GM12878 (cell line): ENCODE results near the gene KIAA1328. TPM values are rescaled to one million over a fixed set of nuclear protein-coding genes. Genes with fewer than 3 reads are reported as not detected.

ENCODE experiments used
- ATAC-seq: fragments of 200-7000 bp; cut with Tn5 transposase; 3 replicates; pipeline ENCODE4 v1.9.1; 2020; ENCODE audit warnings: mild to moderate bottlenecking, moderate library complexity
- BruUV-seq: library from RNA; stranded (reverse); fragments of 400-500 nt; replicated peaks from 2 replicates; lab custom pipeline; 2021; lab: Mats Ljungman, UMichigan
- CTCF ChIA-PET: fragments of 300-600 bp; sonication (Branson Sonifier 250); formaldehyde crosslinking; extraction: SDS; loops from one replicate; lab custom pipeline; 2021; ENCODE audit warnings: inconsistent platforms; lab: Yijun Ruan, JAX
- POLR2A ChIA-PET: fragments of 350-600 bp; formaldehyde crosslinking; extraction: SDS; loops from one replicate; lab custom pipeline; 2021; ENCODE audit warnings: inconsistent platforms; lab: Charles Lee
- RAD21 ChIA-PET: fragments of 300-600 bp; sonication (Branson Sonifier 250); formaldehyde crosslinking; loops from one replicate; lab custom pipeline; 2023; ENCODE audit warnings: antibody characterized with exemption; ENCODE audit not compliant: unreplicated experiment; lab: Charles Lee
- SMC1A ChIA-PET: fragments of 300-600 bp; sonication (Branson Sonifier 250); formaldehyde crosslinking; loops from one replicate; lab custom pipeline; 2023; ENCODE audit not compliant: unreplicated experiment, uncharacterized antibody; lab: Charles Lee
- DNase-seq: peaks from one replicate; pipeline ENCODE4 v3.0.0-alpha.2; 2011; ENCODE audit warnings: low read depth, low spot score
- FAIRE-seq: peaks from 3 replicates; lab custom pipeline; 2011; peaks lifted over from hg19 to GRCh38; lab: Jason Lieb, UNC
- H2AFZ ChIP-seq: 2 replicates; pipeline ENCODE4 v1.6.0; 2011; ENCODE audit warnings: low read depth, low read length, control low read depth; ENCODE audit not compliant: control insufficient read depth
- H3K27ac ChIP-seq: 2 replicates; pipeline ENCODE4 v1.5.1; 2011; ENCODE audit warnings: control low read depth; ENCODE audit not compliant: control insufficient read depth, insufficient read depth
- H3K27me3 ChIP-seq, 2 experiments: replicated peaks in 1 of 2; 2 replicates each; pipeline versions ENCODE4 v1.6.0 to v1.6.1; 2011; ENCODE audit warnings: low read length in 1 of 2; ENCODE audit not compliant: control insufficient read depth in 2 of 2, insufficient read depth in 2 of 2
- H3K36me3 ChIP-seq, 2 experiments: 2 replicates each; pipeline ENCODE4 v1.5.1; 2011; ENCODE audit warnings: low read length in 1 of 2; ENCODE audit not compliant: control insufficient read depth in 2 of 2, insufficient read depth in 2 of 2
- H3K4me1 ChIP-seq: 2 replicates; pipeline ENCODE4 v1.6.1; 2011; ENCODE audit warnings: mild to moderate bottlenecking, low read length, moderate library complexity, mixed read lengths; ENCODE audit not compliant: control insufficient read depth, insufficient read depth
- H3K4me2 ChIP-seq: 2 replicates; pipeline ENCODE4 v1.6.0; 2011; ENCODE audit warnings: control low read depth; ENCODE audit not compliant: control insufficient read depth, insufficient read depth
- H3K4me3 ChIP-seq: fragments of 200-600 bp; sonication (generic); 2 replicates; pipeline ENCODE4 v1.5.1; 2016
- H3K79me2 ChIP-seq: 2 replicates; pipeline ENCODE4 v1.6.0; 2011; ENCODE audit warnings: low read length; ENCODE audit not compliant: control insufficient read depth, insufficient read depth
- H3K9ac ChIP-seq: 2 replicates; pipeline ENCODE4 v1.8.0; 2011; ENCODE audit warnings: low read length, control low read depth, mixed read lengths; ENCODE audit not compliant: control insufficient read depth, insufficient read depth
- H3K9me3 ChIP-seq: replicated peaks from 3 replicates; pipeline ENCODE4 v1.5.1; 2011; ENCODE audit warnings: mild to moderate bottlenecking, low read length; ENCODE audit not compliant: control insufficient read depth, insufficient read depth
- H4K20me1 ChIP-seq: 2 replicates; pipeline ENCODE4 v1.6.0; 2011; ENCODE audit not compliant: control insufficient read depth, insufficient read depth
- CREB1 ChIP-seq: IDR thresholded peaks from 2 replicates; pipeline ENCODE4 v1.6.1; 2012; ENCODE audit warnings: low read depth, mild to moderate bottlenecking, inconsistent platforms
- IRF4 ChIP-seq: IDR thresholded peaks from 2 replicates; pipeline ENCODE4 v1.6.1; 2011; ENCODE audit warnings: low read depth, low read length
- NR2C2 ChIP-seq: IDR thresholded peaks from 2 replicates; pipeline ENCODE4 v1.6.1; 2011; ENCODE audit warnings: borderline replicate concordance, low read depth; ENCODE audit not compliant: control insufficient read depth, insufficient read length
- PML ChIP-seq: IDR thresholded peaks from 2 replicates; pipeline ENCODE4 v1.6.1; 2012; ENCODE audit warnings: low read length, inconsistent platforms
- WRNIP1 ChIP-seq: IDR thresholded peaks from 2 replicates; pipeline ENCODE4 v1.6.1; 2011; ENCODE audit warnings: low read depth, low read length, improper control_type of control experiment, borderline replicate concordance
- ZNF384 ChIP-seq: IDR thresholded peaks from 2 replicates; pipeline ENCODE4 v1.6.1; 2012; ENCODE audit warnings: low read depth, mild to moderate bottlenecking, low read length, improper control_type of control experiment, borderline replicate concordance
- WGBS: methylation state at CpG from one replicate; pipeline ENCODE4 v1.1.6; 2016; ENCODE audit warnings: low lambda C conversion rate; ENCODE audit not compliant: insufficient replicate concordance, insufficient coverage; ENCODE audit errors: missing lambda C conversion rate; 5-methylcytosine and 5-hydroxymethylcytosine counted together
- in situ Hi-C: fragments of 300-500 bp; cut with MboI; formaldehyde crosslinking; loops from 9 replicates; pipeline ENCODE4 v1.14.3; 2018; ENCODE audit warnings: mixed read lengths
- intact Hi-C: fragments of 100-400 bp; cut with micrococcal nuclease; formaldehyde crosslinking; loops from one replicate; pipeline ENCODE4 v1.14.2; 2022; ENCODE audit not compliant: unreplicated experiment
- polyA plus RNA-seq, 11 experiments: library from polyadenylated mRNA; depleted of rRNA in 4 of 11; unstranded in 6 of 11; stranded (reverse) in 5 of 11; fragments of >200 nt; fragmentation: Nextera tagmentation in 4 of 11; fragmentation: Illumina TruSeq in 1 of 11; extraction: Ambion mirVana in 4 of 11; extraction: Trizol in 1 of 11; gene quantifications; 1 replicate in 1 of 11; 2 replicates in 10 of 11; pipeline versions ENCODE4 v1.2.1 to v1.2.3, GENCODE V29; 2011 to 2016; ENCODE audit warnings: inconsistent platforms in 2 of 11, missing spikeins in 2 of 11, low read depth in 1 of 11
- total RNA-seq, 4 experiments: library from RNA; depleted of rRNA in 3 of 4; stranded (reverse); fragments of >200 nt in 3 of 4; fragmentation: Illumina TruSeq in 1 of 4; extraction: Trizol in 1 of 4; gene quantifications; 2 replicates each; pipeline versions ENCODE4 v1.2.1 to v1.2.3, GENCODE V29; 2013 to 2021
- TF ChIP-seq, protein P1 (sequence below): fragments of 450-650 bp; IDR thresholded peaks from 2 replicates; pipeline ENCODE4 v1.6.1; 2017; ENCODE audit warnings: mild to moderate bottlenecking, moderate library complexity
- TF ChIP-seq, protein P2 (sequence below): fragments of 450-650 bp; IDR thresholded peaks from 2 replicates; pipeline ENCODE4 v1.6.1; 2017; ENCODE audit warnings: borderline replicate concordance

Gene KIAA1328
- total and polyA plus RNA-seq, 10 of the 15 experiments (the other 5 are each of a cell fraction or from before 2014, with no cell fraction given), result 3.1 to 7.1 (median 4.6) TPM

DNA sequence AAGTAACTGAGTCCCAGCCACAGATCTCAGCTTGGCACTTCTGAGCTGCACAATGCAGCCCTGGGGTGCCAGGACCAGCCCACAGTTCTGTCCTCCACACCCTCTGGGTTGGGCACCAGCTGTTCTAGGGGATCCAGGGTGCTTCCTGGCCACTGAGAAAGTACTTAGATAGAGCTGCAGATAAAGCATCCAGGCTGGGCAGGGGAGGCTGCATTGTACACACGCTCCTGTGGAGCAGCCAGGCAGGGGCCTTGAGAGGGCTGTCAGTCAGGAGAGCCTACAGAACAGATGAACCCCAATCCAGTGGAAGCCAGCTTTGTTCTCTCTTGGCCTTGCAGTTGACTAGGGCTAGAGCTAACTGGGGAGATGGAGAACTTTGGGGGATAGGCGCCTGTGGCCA lies 104.6 kb downstream of the KIAA1328 start (continued):
- TF ChIP-seq, protein P1, sequence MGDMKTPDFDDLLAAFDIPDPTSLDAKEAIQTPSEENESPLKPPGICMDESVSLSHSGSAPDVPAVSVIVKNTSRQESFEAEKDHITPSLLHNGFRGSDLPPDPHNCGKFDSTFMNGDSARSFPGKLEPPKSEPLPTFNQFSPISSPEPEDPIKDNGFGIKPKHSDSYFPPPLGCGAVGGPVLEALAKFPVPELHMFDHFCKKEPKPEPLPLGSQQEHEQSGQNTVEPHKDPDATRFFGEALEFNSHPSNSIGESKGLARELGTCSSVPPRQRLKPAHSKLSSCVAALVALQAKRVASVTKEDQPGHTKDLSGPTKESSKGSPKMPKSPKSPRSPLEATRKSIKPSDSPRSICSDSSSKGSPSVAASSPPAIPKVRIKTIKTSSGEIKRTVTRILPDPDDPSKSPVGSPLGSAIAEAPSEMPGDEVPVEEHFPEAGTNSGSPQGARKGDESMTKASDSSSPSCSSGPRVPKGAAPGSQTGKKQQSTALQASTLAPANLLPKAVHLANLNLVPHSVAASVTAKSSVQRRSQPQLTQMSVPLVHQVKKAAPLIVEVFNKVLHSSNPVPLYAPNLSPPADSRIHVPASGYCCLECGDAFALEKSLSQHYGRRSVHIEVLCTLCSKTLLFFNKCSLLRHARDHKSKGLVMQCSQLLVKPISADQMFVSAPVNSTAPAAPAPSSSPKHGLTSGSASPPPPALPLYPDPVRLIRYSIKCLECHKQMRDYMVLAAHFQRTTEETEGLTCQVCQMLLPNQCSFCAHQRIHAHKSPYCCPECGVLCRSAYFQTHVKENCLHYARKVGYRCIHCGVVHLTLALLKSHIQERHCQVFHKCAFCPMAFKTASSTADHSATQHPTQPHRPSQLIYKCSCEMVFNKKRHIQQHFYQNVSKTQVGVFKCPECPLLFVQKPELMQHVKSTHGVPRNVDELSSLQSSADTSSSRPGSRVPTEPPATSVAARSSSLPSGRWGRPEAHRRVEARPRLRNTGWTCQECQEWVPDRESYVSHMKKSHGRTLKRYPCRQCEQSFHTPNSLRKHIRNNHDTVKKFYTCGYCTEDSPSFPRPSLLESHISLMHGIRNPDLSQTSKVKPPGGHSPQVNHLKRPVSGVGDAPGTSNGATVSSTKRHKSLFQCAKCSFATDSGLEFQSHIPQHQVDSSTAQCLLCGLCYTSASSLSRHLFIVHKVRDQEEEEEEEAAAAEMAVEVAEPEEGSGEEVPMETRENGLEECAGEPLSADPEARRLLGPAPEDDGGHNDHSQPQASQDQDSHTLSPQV, result no peak
- TF ChIP-seq NR2C2, result no peak
- TF ChIP-seq, all 136 proteins: peak for 0

DNA sequence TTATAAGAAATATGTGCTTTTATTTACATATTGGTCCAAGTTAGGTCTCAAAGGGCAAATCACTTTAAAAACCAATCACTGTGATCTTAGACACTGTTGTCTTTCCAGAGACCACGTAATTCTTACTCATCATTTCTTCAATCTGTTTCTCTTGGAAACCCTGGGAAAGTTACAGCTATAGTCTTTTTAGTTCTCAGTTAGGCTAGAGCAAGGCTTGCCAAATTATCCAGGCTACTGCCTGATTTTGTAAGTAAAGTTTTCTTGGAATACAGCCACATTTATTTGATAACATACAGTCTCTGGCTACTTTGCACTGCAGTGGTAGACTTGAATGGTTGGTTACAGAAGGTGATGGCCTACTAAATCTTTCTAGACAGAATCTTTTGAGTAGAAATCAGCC lies 106.0 kb downstream of the KIAA1328 start:
- Histone ChIP-seq H4K20me1 (no peaks in the 10 kb centered on the region), H3K4me3 (no peak overlapping the region), H3K27me3 (no peaks in the 10 kb centered on the region), H3K4me1 (no peaks in the 10 kb centered on the region), H3K4me2 (no peak overlapping the region), H2AFZ (no peak overlapping the region), H3K9ac (no peak overlapping the region), H3K27ac (no peak overlapping the region), H3K36me3 (no peaks in the 10 kb centered on the region), H3K9me3 (no peaks in the 10 kb centered on the region), H3K79me2 (no peaks in the 10 kb centered on the region)
- 100% methylated on average over 1 of the region's 1 CpG for WGBS
- no peak for TF ChIP-seq WRNIP1
- TF ChIP-seq, protein P2, sequence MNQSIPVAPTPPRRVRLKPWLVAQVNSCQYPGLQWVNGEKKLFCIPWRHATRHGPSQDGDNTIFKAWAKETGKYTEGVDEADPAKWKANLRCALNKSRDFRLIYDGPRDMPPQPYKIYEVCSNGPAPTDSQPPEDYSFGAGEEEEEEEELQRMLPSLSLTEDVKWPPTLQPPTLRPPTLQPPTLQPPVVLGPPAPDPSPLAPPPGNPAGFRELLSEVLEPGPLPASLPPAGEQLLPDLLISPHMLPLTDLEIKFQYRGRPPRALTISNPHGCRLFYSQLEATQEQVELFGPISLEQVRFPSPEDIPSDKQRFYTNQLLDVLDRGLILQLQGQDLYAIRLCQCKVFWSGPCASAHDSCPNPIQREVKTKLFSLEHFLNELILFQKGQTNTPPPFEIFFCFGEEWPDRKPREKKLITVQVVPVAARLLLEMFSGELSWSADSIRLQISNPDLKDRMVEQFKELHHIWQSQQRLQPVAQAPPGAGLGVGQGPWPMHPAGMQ, result no peak
- no peak for TF ChIP-seq CREB1
- TF ChIP-seq IRF4, result no peak
- TF ChIP-seq PML, result no peak
- no peak for TF ChIP-seq ZNF384
- CTCF ChIA-PET, result no interaction called here
- intact Hi-C loops (no loop called here), in situ Hi-C loops (loop anchor here (25.0 kb wide), 2 partner anchors 377 to 602 kb away; no protein-coding TSS in a partner anchor)
- DNase-seq, result no peak
- no TSS peak for BruUV-seq
- no peak for ATAC-seq
- POLR2A ChIA-PET, result no interaction called here
- SMC1A ChIA-PET, result no interaction called here
- RAD21 ChIA-PET, result no interaction called here
- no peak for FAIRE-seq
